GM10266 (cell line): ENCODE results near the gene ZNF687.

Experiments
- DNase-seq: peaks from one replicate; pipeline ENCODE4 v3.0.0; 2012; ENCODE audit errors: extremely low spot score
- TF ChIP-seq, protein P1 (sequence below): IDR thresholded peaks from 2 replicates; pipeline ENCODE4 v1.5.1; 2012; ENCODE audit warnings: mild to moderate bottlenecking, low read depth; ENCODE audit not compliant: control insufficient read depth, insufficient read depth; ENCODE audit errors: missing control alignments

The ZNF687 gene

DNA sequence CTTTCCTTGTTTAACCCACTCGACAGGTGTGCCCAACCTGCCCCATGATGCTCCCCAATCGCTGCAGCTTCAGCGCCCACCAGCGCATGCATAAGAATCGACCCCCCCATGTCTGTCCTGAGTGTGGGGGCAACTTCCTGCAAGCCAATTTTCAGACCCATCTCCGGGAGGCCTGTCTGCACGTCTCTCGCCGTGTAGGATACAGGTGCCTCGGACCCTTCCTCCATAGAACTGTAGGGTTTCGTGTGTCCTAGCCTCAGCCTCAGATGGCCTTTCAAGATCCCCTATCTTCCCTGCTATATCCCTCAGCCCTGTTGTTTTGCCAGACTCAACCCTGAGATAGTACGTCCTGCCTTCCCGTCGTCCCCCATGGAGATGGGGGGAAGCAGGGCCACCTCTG is 6.4 kb downstream of the ZNF687 start:
- TF ChIP-seq, protein P1, sequence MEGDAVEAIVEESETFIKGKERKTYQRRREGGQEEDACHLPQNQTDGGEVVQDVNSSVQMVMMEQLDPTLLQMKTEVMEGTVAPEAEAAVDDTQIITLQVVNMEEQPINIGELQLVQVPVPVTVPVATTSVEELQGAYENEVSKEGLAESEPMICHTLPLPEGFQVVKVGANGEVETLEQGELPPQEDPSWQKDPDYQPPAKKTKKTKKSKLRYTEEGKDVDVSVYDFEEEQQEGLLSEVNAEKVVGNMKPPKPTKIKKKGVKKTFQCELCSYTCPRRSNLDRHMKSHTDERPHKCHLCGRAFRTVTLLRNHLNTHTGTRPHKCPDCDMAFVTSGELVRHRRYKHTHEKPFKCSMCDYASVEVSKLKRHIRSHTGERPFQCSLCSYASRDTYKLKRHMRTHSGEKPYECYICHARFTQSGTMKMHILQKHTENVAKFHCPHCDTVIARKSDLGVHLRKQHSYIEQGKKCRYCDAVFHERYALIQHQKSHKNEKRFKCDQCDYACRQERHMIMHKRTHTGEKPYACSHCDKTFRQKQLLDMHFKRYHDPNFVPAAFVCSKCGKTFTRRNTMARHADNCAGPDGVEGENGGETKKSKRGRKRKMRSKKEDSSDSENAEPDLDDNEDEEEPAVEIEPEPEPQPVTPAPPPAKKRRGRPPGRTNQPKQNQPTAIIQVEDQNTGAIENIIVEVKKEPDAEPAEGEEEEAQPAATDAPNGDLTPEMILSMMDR = no peak
- no peak for DNase-seq

DNA sequence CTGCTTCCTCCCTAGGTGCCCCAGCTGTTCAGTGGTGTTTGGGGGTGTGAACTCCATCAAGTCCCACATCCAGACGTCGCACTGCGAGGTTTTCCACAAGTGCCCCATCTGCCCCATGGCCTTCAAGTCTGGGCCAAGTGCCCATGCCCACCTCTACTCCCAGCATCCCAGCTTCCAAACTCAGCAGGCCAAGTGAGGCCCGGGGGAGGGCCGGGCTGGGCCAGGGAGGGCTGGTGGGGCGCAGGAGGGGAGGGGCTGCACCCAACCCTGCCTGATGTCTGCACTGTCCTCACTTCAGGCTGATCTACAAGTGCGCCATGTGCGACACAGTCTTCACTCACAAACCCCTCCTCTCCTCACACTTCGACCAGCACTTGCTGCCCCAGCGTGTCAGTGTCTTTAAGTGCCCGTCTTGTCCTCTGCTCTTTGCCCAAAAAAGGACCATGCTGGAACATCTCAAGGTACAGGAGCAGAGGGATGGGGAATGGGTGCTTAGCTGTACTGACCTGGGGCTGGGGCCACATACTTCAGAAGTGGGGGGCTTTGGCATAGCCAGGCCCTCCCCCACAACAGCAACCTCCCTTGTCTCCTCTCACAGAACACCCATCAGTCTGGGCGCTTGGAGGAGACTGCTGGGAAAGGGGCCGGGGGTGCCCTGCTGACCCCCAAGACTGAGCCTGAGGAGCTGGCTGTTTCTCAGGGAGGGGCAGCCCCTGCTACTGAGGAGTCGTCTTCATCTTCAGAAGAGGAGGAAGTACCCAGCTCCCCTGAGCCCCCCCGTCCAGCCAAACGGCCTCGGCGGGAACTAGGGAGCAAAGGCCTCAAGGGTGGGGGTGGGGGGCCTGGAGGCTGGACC is 7.2 kb downstream of the ZNF687 start:
- TF ChIP-seq, protein P1 = no peak
- DNase-seq = no peak

DNA sequence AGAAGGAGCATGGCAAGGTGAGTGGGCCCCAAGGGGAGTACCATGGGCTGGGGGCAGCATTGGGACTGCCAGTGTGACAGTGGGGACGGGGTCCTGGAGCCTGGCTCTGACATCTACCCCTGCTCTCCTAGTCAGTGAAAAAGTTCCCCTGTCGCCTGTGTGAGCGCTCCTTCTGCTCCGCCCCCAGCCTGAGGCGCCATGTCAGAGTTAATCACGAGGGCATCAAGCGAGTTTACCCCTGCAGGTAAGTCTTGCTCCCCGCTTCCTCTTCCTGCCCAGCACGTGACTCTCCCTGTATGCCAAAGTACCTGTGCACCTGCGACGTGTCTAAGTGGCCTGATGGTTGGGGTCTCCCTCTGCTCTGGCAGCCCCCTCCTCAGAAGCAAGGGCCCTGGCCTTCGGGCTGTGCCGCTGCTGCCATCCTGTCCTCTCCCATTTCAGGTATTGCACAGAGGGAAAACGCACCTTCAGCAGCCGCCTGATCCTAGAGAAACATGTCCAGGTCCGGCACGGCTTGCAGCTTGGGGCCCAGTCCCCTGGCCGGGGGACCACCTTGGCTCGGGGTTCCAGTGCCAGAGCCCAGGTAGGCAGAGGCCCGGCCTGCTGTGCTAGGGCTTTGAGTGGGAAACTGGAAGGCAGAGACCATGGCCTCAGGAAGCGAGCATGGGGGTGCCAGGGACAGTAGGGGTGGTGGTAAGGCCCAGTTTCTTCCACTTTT is 8.1 kb downstream of the ZNF687 start:
- TF ChIP-seq, protein P1 = no peak
- DNase-seq = no peak

DNA sequence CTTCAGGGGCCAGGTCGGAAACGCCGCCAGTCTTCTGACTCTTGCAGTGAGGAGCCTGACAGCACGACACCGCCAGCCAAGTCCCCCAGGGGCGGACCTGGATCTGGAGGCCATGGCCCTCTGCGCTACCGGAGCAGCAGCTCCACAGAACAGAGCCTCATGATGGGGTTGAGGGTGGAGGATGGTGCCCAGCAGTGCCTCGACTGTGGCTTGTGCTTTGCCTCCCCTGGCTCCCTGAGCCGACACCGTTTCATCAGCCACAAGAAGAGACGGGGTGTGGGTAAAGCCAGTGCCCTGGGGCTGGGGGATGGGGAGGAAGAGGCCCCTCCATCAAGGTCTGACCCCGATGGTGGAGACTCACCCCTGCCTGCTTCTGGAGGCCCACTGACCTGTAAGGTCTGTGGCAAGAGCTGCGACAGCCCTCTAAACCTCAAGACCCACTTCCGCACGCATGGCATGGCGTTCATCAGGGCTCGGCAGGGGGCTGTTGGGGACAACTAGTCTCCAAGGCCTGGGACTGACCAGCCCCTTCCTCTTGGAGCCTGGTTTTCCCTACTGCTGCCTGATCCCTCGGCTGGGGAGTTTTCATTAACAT is 8.7 kb downstream of the ZNF687 start:
- TF ChIP-seq, protein P1 = no peak
- DNase-seq = no peak

DNA sequence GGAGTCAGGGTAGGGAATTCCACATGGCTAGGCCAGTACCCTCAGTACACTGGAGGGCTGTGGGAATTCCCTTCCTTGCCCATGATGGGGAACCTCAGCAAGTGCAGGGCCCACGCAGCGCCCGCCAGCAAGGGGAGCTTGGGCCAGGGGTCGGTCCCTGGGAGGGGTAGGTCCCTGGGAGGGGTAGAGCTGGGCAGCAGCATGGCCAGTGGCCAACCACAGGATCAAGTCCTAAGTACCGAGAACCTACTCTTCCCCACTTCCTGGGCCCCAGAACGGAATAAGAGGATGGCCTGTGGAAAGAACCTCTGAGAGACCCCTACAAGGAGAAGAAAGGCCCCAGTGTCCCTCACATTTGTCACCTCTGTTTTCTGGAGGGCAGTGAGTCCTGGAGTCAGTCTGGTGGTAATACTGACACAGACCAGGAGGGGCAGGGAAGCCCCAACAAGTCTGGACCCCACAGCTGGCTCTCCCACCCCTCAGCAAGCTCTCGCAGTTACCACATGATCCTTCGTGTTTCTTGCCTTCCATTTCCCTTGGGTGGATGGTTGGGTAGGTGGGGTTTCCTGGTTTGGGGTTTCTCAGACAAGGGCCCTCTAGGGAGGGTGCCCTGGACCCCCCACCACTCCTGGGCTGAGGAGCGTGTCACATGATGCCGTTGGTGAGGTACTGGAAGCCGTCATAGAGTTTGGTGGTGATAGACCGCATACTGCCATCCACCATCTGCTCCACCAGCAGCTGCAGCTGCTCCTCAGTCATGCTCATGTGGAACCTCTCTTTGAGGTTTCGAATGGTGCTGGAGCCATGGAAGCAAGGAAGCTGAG is 10.3 kb downstream of the ZNF687 start:
- no peak for DNase-seq
- TF ChIP-seq, protein P1 = no peak

DNA sequence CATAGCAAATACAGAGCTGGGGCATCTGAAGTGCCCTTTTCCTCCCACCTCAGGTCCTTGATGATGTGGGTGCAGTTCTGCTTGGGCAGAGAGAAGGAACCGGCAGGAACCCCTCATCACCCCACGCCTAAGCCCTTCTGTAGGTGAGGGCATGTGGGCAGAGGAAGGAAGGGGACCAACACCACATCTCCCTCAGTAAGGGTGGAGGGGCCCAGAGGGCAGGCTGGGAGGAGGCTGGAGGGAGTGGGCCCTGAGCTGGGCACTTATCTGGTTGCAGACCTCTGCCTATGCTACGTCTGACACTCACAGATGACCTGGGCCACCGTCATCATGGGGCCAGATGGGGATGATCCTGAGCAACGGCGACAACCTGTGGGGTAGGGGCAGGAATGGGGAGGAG is 11.0 kb downstream of the ZNF687 start:
- no peak for DNase-seq
- TF ChIP-seq, protein P1 = no peak
